Activated CD4-positive, alpha-beta T cell treated with anti-CD3 and anti-CD28 coated beads for 1 hour (primary cell): ENCODE results near the gene PTOV1.

ENCODE experiments used
- DNase-seq: peaks from one replicate; pipeline ENCODE4 v3.0.0-alpha.2; 2020

PTOV1 gene

GRCh38 chr19:49850487-49851342 lies at the start of gene PTOV1:
Gene PTOV1 (plus strand): TSS chr19:49851159.
- peak; percentile 81 for DNase-seq

GRCh38 chr19:49801401-49801888 lies 49.5 kb upstream of the PTOV1 start:
- DNase-seq, result no peak

GRCh38 chr19:49801966-49802661 lies 48.8 kb upstream of the PTOV1 start:
- DNase-seq, result no peak

- no peak for DNase-seq
Measured at GRCh38 chr19:49802836-49803528, 48.0 kb upstream of the PTOV1 start.

DNA sequence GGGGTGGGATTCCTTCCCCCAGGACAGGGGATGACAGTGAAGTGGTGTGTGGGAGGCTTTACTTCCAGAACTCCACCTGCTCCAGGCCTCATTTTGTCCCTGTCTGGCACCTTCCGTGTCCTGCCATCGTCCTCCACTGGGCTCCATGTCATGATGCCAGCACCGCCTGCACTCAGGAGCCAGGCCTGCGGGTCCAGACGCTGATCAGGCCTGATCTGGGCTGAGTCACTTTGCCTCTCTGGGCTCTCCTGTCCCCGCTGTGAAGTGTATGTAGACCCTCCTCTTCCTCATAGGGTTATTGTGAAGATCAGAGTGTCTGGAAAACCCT lies 47.5 kb upstream of the PTOV1 start:
- DNase-seq, result no peak

- DNase-seq, result no peak
Measured at GRCh38 chr19:49805822-49806619, 44.9 kb upstream of the PTOV1 start.

GRCh38 chr19:49806620-49806959 lies 44.4 kb upstream of the PTOV1 start:
- no peak for DNase-seq

GRCh38 chr19:49807058-49807903 lies 43.7 kb upstream of the PTOV1 start:
- no peak for DNase-seq

GRCh38 chr19:49807904-49808675 lies 42.9 kb upstream of the PTOV1 start:
- DNase-seq, result no peak

- peak; percentile 79 for DNase-seq
Measured at GRCh38 chr19:49808711-49809159, 42.2 kb upstream of the PTOV1 start.

- peak; percentile 38 for DNase-seq
Measured at GRCh38 chr19:49809160-49809940, 41.6 kb upstream of the PTOV1 start.

DNA sequence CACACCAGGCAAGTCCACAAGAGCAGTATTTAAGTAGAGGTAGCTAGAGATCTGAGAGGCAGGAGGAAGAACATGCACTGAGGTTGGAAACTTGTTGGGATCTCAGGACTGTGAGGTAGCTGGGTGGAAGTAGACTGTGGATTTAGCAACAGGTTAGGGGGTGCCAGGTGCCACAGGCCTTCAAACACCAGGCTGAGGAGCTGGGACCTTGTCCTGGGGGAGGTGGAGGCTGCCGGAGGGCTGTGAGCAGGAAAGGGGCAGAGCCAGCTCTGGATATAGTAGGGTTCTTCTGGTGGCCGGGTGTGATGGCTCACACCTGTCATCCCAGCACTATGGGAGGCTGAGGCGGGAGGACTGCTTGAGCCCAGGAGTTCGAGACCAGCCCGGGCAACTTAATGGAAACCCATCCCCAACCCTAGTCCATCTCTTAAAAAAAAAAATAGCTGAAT lies 41.0 kb upstream of the PTOV1 start:
- no peak for DNase-seq

GRCh38 chr19:49811328-49811727 lies 39.6 kb upstream of the PTOV1 start:
- no peak for DNase-seq

DNA sequence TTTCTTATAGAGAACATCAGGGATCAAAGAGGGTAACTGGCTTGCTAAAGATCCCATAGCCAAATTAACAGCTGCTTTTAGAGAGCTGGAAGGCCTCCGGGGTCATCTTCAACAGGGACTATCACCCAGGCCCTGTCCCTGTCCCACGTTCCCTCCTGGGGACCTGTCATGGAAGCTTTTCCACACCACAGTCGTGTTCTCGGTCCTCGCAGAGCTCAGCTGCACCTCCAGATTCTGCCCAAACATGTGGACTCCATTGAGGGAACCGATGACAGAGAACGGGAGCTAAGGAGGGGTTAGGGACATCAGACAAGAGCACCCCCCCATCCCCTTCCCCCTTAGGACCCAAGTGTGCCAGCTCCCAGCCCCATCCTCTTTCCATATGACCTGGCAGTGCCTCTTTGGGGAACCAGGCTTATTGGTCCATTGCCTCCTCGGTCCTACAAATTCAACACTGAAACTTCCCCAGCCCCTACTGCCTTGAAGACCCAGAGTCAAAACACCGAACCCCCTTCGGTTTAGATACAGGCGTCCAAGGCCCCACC lies 38.4 kb upstream of the PTOV1 start:
- no peak for DNase-seq

- DNase-seq, result peak; percentile 86
Measured at GRCh38 chr19:49812997-49813861, 37.7 kb upstream of the PTOV1 start, which contains the start of gene FUZ. Gene FUZ (minus strand): TSS chr19:49813292. CDS start chr19:49813106, 186 bp downstream.

GRCh38 chr19:49814010-49814409 lies 36.9 kb upstream of the PTOV1 start:
- no peak for DNase-seq

GRCh38 chr19:49816590-49816989 lies 34.4 kb upstream of the PTOV1 start:
- DNase-seq, result no peak

DNA sequence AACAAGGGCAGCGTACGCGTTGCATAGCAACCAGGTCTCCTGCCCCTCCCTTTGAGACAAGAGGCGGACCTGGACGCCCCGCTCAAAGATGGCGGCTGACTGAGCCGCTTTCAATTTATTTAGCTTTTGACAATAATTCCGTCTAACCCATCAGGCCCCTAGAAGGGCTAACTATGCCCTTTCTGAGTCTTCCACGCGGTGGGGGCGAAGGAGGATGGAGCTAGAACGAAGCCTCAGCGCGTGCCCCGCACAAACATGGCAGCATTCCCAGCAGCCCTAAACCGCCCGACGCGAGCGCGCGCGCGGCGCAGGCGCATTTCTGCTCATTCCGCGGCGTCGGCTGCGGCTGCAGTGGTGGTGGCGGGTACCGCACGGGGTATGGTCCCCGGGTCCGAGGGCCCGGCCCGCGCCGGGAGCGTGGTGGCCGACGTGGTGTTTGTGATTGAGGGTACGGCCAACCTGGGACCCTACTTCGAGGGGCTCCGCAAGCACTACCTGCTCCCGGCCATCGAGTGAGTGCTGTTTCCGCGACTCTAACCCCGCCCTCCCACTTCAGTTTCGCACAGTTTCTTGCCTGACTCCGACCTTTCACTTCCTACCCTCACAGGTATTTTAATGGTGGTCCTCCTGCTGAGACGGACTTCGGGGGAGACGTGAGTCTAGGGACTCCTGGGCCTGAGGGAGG lies 32.9 kb upstream of the PTOV1 start, which contains the start of gene MED25:
MED25 (plus strand) TSS at position 326 of the 685 bp plus-strand sequence; CDS start at position 379, 53 bp downstream.
- DNase-seq, result peak; percentile 81
